ENCODE results near the gene PEX11A.

GRCh38 chr15:89740137-89740536, 49.6 kb upstream of the PEX11A start:
- no peak for TF ChIP-seq POLR2A (IDR thresholded peaks at IDR 0.05)
- peak; percentile 74 to 93 (median 90) for TF ChIP-seq CTCF (IDR thresholded peaks at IDR 0.05)

Data from sigmoid colon (tissue), 3 donors.